Endometrial microvascular endothelial cells (primary cell): ENCODE measurements around the gene NEDD4. TPM values are rescaled to one million over a fixed set of nuclear protein-coding genes. Genes with fewer than 3 reads are reported as not detected.
"Not testable (repeated sequence)": the region's sequence is repeated elsewhere in the genome, so short reads cannot be mapped to it uniquely, and the experiment has no call there.

ENCODE experiments used
- in situ Hi-C: cut with HindIII; loops from 2 replicates; pipeline ENCODE4 v1.10.0; 2017; ENCODE audit warnings: low sequenced_read_pairs, low pct_unique_long_range_greater_than_20kb; ENCODE audit errors: inconsistent ontology term
- total RNA-seq: library from RNA; depleted of rRNA; stranded (reverse); fragments of >200 nt; gene quantifications from one replicate; pipeline ENCODE4 v1.2.3, GENCODE V29; 2015; ENCODE audit errors: inconsistent ontology term

The NEDD4 gene
- total RNA-seq, 1 donor from 2014 or later = 61.0 TPM

GRCh38 chr15:55859681-55860080, 133.7 kb downstream of the NEDD4 start:
- in situ Hi-C loops = no loop called here

GRCh38 chr15:55858661-55859060, 134.8 kb downstream of the NEDD4 start:
- in situ Hi-C loops = no loop called here

DNA sequence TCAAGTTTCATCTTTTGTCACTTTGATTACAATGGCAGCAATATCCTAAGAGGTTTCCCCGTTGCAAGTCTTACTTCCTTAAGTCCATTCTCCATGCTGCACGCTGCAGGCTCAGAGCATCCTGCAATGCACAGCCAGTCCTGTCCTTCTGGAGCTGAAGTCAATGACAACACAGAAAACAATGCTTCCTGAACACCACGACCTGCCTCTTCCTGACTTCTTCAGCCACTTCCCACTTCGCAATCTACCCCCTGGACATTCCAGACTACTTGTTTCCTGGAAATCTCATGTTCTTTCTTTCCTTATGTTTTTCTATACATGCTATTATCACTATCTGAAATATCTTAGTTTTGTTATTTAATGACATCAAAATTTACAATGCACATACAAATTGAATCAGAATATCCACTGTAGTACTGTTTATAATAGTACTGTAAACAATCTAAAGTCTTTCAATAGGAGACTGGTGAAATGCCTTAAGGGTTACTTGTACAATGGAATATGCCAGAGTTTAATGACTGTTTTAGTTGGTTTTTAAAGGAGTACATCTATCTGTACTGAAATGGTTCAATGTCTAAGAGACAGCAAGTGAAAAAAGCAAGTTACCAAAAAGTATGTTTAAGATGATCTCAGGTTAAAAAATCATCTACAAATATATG, 136.8 kb downstream of the NEDD4 start:
- in situ Hi-C loops = no loop called here

- in situ Hi-C loops = no loop called here
These were observed 140.3 kb downstream of the NEDD4 start for GRCh38 chr15:55853134-55853533.

- in situ Hi-C loops = no loop called here
These were observed 147.2 kb downstream of the NEDD4 start for GRCh38 chr15:55846116-55846707.

DNA sequence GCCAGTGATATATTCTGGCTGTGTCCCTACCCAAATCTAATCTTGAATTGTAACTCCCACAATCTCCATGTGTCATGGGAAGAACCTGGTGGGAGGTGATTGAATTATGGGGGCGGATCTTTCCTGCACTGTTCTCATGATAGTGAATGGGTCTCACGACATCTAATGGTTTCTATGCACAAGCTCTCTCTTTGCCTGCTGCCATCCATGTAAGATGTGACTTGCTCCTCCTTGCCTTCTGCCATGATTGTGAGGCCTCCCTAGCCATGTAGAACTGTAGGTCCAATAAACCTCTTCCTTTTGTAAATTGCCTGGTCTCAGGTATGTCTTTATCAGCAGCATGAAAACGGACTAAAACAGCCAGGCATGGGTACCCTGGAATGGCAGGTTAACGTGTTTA, 150.5 kb downstream of the NEDD4 start:
- in situ Hi-C loops = not testable (repeated sequence)

GRCh38 chr15:55835866-55836265, 157.5 kb downstream of the NEDD4 start:
- in situ Hi-C loops = no loop called here

- in situ Hi-C loops = no loop called here
These were observed 159.1 kb downstream of the NEDD4 start for GRCh38 chr15:55834331-55834730.

DNA sequence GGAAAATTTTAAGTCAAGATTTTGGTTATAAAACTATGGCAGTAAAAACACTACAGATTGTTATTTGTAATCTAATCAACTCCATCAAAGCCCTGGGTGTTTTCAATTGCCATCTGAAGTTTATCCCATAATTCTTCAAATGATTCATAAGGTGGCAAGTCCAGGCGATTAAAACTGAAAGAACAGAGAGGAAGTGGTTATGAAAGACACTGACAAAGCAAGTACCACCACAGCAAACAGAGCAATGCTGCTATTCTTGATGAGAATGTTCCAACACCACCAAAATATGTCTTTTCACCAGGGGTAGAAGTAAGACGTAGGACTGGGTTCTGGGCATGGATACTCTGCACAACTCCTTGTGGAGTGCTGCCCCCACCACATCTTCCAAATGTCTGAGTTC, 163.6 kb downstream of the NEDD4 start:
- in situ Hi-C loops = no loop called here

DNA sequence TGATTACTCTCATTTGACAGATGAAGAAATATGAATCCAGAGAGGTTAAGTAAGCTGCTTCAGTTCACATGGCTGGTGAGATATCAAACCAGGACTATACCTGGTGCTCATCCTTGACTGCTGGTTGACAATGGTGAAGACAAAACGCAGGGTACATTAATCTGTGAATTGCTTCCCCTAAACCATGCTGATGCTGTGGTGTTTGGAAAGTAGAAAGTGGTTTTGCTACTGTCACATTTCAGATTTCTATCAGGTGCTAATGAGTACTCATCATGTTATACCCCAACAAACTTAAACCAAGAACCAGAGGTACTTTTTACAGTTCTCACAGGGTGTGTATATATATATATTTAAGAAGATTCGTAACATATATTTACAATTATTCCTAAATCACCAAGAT, 165.5 kb downstream of the NEDD4 start:
- in situ Hi-C loops = no loop called here

DNA sequence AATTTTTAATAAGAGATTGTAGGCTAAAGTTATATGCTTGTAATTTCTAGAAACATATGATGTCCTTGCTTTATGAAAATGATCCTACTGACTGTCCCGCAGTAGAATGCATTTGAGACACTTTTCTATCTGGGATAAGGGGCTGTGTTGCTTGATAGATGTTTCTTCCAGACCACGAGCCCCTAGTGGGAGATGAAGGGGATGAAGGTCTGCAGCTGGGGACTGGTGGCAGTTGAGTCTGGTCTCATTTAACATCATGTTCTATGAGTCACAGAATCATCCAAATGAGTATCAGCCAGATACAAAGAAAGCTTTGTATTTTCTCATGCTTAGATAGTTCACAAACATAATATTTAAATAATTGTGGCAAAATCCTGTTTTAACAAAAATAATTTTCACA, 166.2 kb downstream of the NEDD4 start:
- in situ Hi-C loops = no loop called here

GRCh38 chr15:55824857-55825613, 168.4 kb downstream of the NEDD4 start:
- in situ Hi-C loops = no loop called here

DNA sequence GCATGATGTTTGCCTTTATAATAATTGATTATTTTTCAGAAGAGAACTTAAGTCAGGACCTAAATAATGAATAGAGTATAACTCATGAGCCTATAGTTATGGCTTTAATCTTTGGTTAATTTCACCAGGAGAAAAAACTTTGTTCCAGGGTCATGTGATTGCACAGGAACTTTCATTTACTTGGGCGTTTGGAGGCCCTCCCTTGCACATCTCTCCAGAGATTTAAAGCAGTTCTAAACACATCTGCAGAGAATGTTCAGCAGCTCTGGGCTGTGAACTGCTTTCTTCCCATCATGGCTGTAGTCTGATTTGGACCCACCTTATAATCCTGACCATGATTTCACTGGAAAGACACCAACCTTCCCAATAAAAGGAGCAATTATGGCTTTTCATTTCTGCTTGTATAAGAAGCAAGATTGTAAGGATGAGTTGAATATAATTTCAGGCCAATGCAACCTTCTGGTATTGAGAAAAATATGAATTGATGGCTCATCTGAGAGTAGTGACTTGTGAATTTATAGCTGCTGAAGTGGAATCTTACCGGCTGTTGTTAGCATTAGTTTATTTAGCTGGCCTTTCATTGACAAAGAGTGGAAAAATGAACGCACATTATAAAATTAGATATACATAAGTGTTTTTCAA, 169.6 kb downstream of the NEDD4 start:
- in situ Hi-C loops = no loop called here

DNA sequence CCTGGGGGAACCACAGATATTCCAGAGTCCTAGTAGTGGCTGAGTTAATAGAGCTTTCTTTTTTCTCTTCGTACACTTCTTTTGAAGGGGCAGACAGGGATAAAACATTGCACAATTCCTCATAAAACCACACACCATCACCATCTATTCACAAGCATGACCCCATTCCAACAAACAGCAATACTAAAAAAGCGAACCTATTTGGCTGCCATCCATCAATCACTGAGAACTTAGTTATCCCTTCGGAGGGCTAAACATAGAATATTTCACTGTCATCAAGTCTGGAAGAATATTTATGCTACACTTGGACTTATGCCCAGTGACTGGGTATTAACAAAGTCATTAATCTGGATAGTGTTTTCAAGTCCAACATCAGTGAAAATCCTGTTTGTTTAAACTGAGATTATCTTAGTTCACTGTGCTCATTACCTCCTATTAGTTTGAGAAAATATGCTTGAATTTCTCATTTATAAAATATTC, 170.2 kb downstream of the NEDD4 start:
- in situ Hi-C loops = no loop called here

DNA sequence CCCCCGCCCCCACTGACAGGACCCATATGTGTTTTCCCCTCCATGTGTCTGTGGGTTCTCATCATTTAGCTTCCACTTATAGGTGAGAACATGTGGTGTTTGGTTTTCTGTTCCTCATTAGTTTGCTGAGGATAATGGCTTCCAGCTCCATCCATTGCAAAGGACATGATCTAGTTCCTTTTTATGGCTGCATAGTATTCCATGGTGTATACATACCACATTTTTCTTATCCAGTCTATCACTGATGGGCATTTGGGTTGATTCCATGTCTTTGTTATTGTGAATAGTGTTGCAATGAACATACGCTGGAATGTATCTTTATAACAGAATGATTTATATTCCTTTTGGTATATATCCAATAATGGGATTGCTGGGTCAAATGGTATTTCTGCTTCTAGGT, 171.7 kb downstream of the NEDD4 start:
- in situ Hi-C loops = not testable (repeated sequence)

DNA sequence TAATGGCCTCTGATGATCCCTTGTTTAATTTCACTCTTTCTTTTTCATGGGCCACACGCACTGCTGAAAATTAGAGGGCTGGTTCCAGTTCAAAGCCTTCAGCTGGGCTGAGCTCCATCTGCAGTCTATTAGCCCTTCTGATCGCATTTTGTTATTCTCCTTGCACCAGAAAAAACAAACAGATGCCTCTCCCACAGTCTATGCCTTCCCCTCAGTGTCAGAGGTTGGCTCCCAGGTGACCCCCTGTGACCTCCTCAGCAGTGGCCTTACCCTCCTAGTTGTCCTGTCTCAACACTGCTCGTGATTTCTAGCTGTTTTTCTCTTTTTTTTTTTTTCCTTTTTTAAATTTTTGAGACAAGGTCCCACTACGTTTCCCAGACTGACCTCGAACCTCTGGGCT, 173.4 kb downstream of the NEDD4 start:
- in situ Hi-C loops = no loop called here

GRCh38 chr15:55819397-55820034, 173.9 kb downstream of the NEDD4 start:
- in situ Hi-C loops = no loop called here

GRCh38 chr15:55816017-55816416, 177.4 kb downstream of the NEDD4 start:
- in situ Hi-C loops = no loop called here
